Measurements from ENCODE around the gene DTHD1. TPM values are rescaled to one million over a fixed set of nuclear protein-coding genes. Genes with fewer than 3 reads are reported as not detected.

DTHD1 gene
- polyA plus RNA-seq, 3 donors: not detected

DNA sequence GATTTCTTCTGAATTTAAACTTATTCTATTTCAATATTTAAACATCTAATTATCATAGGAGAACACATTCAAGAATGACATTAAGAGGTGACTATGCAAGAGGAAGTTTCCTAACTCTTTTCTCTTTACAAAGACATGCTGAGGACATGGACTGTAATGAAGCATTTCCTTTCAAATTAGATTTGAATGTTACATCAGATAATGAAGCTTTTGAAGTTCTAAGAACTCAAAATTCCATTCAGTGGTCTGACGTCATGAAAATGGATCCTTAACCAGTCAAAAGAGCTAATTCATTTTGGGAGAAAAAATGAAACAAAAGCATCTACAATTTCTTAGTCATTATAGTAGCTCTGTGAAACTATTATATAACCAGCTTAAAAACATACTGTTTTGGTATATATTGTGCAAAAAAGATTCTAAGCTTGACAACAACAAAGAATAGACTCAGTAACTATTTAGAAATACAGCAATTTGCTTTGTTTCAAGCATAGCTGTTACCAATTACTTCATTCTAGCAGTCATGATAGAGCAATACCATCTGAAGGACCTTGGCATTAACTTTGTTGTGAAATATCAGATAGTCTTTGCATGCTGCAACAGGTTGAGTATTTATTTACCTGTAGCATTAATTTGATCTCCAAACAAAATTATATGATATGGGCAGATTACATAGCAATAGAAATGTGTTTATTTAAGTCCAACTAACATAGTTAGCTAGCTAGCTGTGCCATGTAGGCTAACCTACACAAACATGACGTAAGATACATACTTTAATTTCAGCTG lies 13.7 kb upstream of the DTHD1 start:
- no peak overlapping the region for H3K9ac ChIP-seq (ENCODE audit: insufficient read depth, low read length, poor library complexity, severe bottlenecking)
- no peak overlapping the region for H3K4me3 ChIP-seq (replicated peaks in 1 of 3; ENCODE audit: low read depth in 2 of 3, low read length in 3 of 3)
- peaks cover 18 to 35% of the 10 kb centered on the region in 2 donors for H3K4me1 ChIP-seq (ENCODE audit: control insufficient read depth in 1 of 2, insufficient read depth in 2 of 2, low read length in 2 of 2)
- H3K9me3 Mint-ChIP-seq: peaks cover 0 to 2% (median 0%) of the 10 kb centered on the region in 7 donors
- TF ChIP-seq, protein P1, sequence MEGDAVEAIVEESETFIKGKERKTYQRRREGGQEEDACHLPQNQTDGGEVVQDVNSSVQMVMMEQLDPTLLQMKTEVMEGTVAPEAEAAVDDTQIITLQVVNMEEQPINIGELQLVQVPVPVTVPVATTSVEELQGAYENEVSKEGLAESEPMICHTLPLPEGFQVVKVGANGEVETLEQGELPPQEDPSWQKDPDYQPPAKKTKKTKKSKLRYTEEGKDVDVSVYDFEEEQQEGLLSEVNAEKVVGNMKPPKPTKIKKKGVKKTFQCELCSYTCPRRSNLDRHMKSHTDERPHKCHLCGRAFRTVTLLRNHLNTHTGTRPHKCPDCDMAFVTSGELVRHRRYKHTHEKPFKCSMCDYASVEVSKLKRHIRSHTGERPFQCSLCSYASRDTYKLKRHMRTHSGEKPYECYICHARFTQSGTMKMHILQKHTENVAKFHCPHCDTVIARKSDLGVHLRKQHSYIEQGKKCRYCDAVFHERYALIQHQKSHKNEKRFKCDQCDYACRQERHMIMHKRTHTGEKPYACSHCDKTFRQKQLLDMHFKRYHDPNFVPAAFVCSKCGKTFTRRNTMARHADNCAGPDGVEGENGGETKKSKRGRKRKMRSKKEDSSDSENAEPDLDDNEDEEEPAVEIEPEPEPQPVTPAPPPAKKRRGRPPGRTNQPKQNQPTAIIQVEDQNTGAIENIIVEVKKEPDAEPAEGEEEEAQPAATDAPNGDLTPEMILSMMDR (IDR thresholded peaks at IDR 0.05): no peak
- no peaks in the 10 kb centered on the region for H3K27me3 ChIP-seq (ENCODE audit: control insufficient read depth in 2 of 2, insufficient read depth in 2 of 2, low read length in 2 of 2)
- peaks cover 34% of the 10 kb centered on the region for H3K4me1 Mint-ChIP-seq
- no CpG with 5 or more reads among the region's 2 CpGs for WGBS (ENCODE audit: insufficient coverage)
- intact Hi-C loops (cut with micrococcal nuclease): no loop called here
- H3K9me3 ChIP-seq (replicated peaks in 1 of 2; ENCODE audit: control insufficient read depth in 1 of 2, insufficient read depth in 1 of 2, low read length in 2 of 2): no peaks in the 10 kb centered on the region
- H3K36me3 Mint-ChIP-seq: no peaks in the 10 kb centered on the region
- H3K27ac Mint-ChIP-seq: peak overlapping the region; percentile 33 to 75 (median 56)
- peak overlapping the region in 1 of 2 donors; percentile 39 for H3K27ac ChIP-seq (ENCODE audit: low read depth in 1 of 2, low read length in 2 of 2)
- no peaks in the 10 kb centered on the region for H3K36me3 ChIP-seq (replicated peaks in 1 of 2; ENCODE audit: control insufficient read depth in 1 of 2, insufficient read depth in 2 of 2, low read length in 2 of 2)
- H3K27me3 Mint-ChIP-seq (ENCODE audit: low read depth in 3 of 3): no peaks in the 10 kb centered on the region
- no peaks in the 10 kb centered on the region for H4K20me1 ChIP-seq (ENCODE audit: insufficient read depth, low read length)
- peak overlapping the region; percentile 14 for H3K4me2 ChIP-seq (replicated peaks; ENCODE audit: extremely low read depth, low read length, poor library complexity, severe bottlenecking)
- DNase-seq: peak; percentile 44 to 61 (median 57)
- H3K79me2 ChIP-seq (ENCODE audit: insufficient read depth, low read length): no peaks in the 10 kb centered on the region
- H2AFZ ChIP-seq (ENCODE audit: insufficient read depth, low read depth, low read length, poor library complexity, severe bottlenecking): no peak overlapping the region
- peak overlapping the region in 1 of 2 donors; percentile 39 for H3K4me3 Mint-ChIP-seq

DNA sequence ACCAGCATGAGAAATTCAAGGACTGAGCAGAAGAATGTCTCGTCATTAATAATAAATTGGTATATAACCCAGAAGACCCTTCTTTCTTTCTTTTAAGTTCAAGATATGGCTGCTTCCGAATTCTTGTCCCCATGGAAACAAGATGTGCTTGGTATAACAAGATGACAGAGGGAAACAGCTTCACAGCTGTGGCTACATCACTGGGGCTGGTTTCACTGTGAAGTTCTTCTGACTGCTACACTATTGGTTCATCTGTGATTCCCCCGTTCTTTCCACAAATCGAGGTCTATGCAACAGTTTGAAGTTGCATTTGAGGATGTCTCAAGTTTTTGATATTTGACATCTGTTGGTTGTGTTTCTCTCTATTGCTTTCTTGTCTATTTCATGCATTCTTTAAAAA lies 12.3 kb upstream of the DTHD1 start:
- intact Hi-C loops (cut with micrococcal nuclease): no loop called here
- H3K27ac ChIP-seq (ENCODE audit: low read depth in 1 of 2, low read length in 2 of 2): no peak overlapping the region
- H3K36me3 ChIP-seq (replicated peaks in 1 of 2; ENCODE audit: control insufficient read depth in 1 of 2, insufficient read depth in 2 of 2, low read length in 2 of 2): no peaks in the 10 kb centered on the region
- H3K9me3 ChIP-seq (replicated peaks in 1 of 2; ENCODE audit: control insufficient read depth in 1 of 2, insufficient read depth in 1 of 2, low read length in 2 of 2): no peaks in the 10 kb centered on the region
- no peaks in the 10 kb centered on the region for H4K20me1 ChIP-seq (ENCODE audit: insufficient read depth, low read length)
- H3K27me3 ChIP-seq (ENCODE audit: control insufficient read depth in 2 of 2, insufficient read depth in 2 of 2, low read length in 2 of 2): no peaks in the 10 kb centered on the region
- H3K4me3 Mint-ChIP-seq: no peak overlapping the region
- H3K27me3 Mint-ChIP-seq (ENCODE audit: low read depth in 3 of 3): no peaks in the 10 kb centered on the region
- peak overlapping the region in 1 of 7 donors; percentile 30 for H3K27ac Mint-ChIP-seq
- peaks cover 34% of the 10 kb centered on the region for H3K4me1 Mint-ChIP-seq
- no peak overlapping the region for H2AFZ ChIP-seq (ENCODE audit: insufficient read depth, low read depth, low read length, poor library complexity, severe bottlenecking)
- no peak overlapping the region for H3K4me3 ChIP-seq (replicated peaks in 1 of 3; ENCODE audit: low read depth in 2 of 3, low read length in 3 of 3)
- TF ChIP-seq, protein P1 (IDR thresholded peaks at IDR 0.05): no peak
- no peak overlapping the region for H3K9ac ChIP-seq (ENCODE audit: insufficient read depth, low read length, poor library complexity, severe bottlenecking)
- peaks cover 0 to 2% (median 0%) of the 10 kb centered on the region in 7 donors for H3K9me3 Mint-ChIP-seq
- H3K4me2 ChIP-seq (replicated peaks; ENCODE audit: extremely low read depth, low read length, poor library complexity, severe bottlenecking): no peak overlapping the region
- DNase-seq: peak in 1 of 3 donors; percentile 45
- H3K36me3 Mint-ChIP-seq: no peaks in the 10 kb centered on the region
- WGBS (ENCODE audit: insufficient coverage): no CpG with 5 or more reads among the region's 4 CpGs
- H3K4me1 ChIP-seq (ENCODE audit: control insufficient read depth in 1 of 2, insufficient read depth in 2 of 2, low read length in 2 of 2): peaks cover 18 to 35% of the 10 kb centered on the region in 2 donors
- H3K79me2 ChIP-seq (ENCODE audit: insufficient read depth, low read length): no peaks in the 10 kb centered on the region
